Kidney capillary endothelial cell (primary cell): Measurements from ENCODE around the gene CNTNAP2.
"Not testable (repeated sequence)": the region's sequence is repeated elsewhere in the genome, so short reads cannot be mapped to it uniquely, and the experiment has no call there.

ENCODE experiments used
- DNase-seq: peaks from one replicate; pipeline ENCODE4 v3.0.0-alpha.2; 2018; ENCODE audit warnings: low spot score

Gene CNTNAP2

DNA sequence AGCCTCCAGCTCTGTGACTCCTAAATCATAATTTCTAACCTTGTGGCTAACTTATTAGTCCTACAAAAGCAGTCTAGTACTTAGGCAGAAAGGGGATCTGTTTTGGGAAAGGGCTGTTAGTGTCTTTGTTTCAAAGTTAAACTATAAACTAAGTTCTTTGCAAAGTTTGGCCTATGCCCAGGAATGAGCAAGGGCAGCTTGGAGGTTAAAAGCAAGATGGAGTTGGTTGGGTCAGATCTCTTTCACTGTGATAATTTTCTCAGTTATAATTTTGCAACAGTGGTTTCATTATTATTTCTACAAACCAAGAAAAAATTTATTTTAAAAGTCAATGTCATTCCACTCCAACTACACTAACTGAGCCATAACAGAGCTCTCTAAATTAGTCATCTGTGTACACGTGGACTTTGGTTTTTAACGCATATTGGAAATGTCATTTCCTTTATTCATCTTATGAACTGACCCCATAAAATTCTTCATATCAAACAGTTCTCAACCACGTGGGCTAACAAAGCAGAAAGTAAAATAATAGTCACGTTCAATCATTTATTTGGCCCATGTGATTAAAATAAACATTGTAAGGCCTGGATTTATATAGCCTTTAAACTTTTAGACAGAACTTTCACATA lies 2330.7 kb downstream of the CNTNAP2 start:
- no peak for DNase-seq

DNA sequence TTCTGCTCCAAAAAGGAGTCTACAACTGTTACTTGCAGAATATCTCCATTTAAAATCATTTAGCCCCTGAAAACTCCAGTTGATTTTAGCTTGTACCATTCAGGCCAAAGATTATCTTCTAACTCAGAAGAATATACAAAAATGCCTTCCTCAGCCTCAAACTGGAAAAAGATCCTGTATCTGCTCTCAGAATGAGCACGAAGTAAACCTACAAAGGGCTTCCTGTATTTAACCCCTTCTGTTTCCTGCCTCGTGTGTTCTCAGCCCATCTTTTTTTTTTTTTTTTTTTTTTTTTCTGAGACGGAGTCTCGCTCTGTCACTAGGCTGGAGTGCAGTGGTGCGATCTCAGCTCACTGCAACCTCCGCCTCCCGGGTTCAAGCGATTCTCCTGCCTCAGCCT lies 2334.9 kb downstream of the CNTNAP2 start:
- DNase-seq: not testable (repeated sequence)

DNA sequence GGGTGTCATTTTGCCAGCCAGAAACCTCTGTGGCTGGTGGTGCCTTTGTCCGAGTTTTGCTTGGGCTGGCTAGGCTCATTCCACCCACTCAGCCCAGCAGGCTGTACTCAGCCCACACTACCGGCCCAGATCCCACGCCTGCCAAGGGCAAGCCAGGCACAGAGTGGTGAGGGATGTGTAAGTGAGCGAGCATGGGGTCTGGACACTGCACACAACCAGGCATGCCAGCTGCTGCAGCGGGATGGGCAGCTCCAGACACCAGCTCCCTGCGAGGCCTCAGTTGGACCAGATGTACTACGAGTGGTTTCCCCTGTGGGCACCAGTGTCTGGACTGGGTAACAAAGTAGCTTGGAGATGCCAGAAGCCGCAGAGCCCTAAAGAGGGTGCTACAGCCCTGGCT lies 2339.8 kb downstream of the CNTNAP2 start:
- no peak for DNase-seq

DNA sequence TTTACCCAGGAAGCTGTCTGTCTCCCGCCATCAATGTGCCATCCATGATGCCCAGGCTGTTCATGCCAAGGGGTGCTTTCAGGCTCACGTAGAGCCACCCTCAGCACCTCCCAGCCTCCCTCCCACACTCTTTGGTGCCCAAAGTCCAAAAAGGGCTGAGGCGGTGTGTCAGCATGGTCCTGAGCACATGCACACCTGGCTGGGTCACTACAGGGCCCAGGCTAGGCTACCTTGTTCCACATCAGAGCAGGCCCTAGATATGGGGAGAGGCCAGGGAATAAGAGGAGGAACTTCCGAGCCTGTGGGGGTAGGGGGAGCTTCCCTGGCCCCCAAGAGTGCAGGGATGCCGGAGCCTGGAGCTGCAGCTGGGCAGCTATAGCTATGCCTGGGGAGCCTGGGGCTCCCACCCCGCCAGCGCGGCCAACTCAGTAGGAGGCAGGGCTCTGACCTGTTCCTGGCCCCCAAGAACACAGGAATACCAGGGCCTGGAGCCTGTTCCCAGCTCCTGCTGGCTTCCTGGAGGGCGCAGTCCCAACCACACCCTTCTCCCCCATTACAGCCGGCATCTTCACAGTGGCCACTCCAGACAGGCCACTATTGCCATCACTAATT lies 2340.8 kb downstream of the CNTNAP2 start:
- no peak for DNase-seq

DNA sequence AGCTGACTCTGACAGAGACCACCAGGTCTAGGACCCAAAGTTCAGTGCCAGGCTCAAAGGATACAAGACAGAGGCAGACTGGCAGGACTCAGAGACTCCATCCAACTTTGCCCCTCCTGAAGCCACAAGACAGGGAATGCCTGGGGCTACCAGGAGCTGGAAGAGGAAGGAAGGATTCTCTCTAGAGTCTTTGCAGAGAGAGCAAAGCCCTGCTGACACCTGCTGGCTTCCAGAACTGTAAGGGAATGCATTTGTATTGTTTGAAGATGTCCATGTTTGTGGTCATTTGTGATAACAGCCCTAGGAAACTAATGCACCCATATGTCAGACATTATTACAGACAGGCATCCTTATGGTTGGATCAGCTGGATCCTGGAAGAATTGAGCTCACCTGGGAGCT lies 2341.7 kb downstream of the CNTNAP2 start:
- DNase-seq: no peak

DNA sequence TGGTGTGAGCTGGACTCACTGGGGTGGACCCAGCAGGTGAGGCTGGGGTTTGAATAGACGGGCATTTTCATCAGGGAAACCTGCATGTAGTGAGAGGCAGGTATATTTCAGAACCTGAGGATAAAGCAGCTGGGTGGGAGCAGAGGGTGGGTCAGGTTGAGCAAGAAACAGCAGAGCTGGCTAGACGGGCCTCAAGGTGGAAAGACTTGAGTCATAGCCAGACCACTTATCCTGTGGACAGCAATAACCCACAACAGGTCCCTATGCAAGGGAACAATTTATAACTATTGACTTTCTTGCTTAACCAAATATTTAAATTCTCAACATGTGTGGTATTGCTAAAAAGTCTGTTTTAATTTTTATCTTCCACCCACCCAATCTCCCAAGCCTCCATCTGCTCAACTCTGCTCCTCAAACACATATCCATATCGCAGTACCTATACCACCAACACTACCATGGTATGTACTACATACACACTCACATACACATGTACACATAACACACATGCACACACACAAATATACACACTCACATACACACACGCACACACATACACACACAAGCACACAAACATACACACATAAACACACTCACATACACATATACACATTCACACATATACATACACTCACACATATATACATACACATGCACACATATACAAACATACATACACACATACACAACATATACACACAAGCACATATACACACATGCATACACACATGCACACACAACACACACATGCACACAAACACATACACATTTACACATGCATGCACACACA lies 2345.0 kb downstream of the CNTNAP2 start:
- DNase-seq: no peak

DNA sequence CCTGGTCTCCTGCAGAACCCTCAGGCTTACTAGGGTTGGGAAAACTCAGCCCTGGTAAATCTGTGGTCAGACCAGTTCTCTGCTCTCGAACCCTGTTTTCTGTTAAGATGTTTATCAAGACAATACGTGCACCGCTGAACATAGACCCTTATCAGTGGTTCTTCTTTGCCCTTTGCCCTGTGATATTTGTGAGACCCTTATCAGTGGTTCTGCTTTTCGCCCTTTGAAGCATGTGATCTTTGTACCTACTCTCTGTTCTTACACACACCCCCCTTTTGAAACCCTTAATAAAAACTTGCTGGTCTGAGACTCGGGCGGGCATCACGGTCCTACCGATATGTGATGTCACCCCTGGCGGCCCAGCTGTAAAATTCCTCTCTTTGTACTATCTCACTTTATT lies 2346.2 kb downstream of the CNTNAP2 start:
- not testable (repeated sequence) for DNase-seq

DNA sequence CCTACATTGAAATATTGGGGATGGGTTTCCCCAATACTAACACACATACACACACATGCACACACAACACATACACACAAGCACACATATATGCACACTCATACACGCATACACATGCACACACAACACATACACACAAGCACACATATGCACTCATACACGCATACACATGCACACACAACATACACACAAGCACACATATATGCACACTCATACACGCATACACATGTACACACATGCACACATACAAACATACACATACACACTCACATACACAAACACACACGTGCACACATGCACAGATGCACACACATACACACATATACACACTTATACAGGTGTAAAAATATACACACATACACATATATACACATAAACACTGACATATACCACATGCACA lies 2346.6 kb downstream of the CNTNAP2 start:
- DNase-seq: no peak

DNA sequence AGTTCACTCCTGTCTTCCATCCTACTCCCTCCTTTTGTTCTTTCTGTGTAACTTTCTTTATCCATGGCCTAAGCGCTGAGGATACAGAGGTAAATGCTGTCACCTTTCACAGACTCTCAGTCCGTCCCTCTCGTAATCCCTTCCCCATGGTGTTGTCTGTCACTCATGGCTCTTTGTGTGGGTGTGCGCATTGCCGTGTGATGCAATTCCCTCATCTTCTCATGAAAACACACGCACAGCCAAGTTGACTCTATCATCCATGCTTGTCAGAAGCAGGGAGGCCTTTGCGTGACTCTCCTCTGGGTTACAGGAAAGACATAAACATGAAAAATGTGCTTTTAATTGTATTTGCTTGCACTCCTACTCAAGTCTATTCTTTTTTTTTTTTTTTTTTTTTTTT lies 2348.3 kb downstream of the CNTNAP2 start:
- DNase-seq: no peak

DNA sequence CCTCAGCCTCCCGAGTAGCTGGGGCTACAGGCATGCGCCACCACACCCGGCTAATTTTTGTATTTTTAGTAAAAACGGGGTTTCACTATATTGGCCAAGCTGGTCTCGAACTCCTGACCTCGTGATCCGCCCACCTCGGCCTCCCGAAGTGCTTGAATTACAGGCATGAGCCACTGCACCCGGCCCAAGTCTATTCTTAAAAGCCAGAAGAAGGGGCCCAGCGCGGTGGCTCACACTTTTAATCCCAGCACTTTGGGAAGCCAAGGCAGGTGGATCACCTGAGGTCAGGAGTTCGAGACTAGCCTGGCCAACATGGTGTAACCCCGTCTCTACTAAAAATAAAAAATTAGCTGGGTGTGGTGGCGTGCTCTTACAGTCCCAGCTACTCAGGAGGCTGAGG lies 2348.8 kb downstream of the CNTNAP2 start:
- DNase-seq: not testable (repeated sequence)

DNA sequence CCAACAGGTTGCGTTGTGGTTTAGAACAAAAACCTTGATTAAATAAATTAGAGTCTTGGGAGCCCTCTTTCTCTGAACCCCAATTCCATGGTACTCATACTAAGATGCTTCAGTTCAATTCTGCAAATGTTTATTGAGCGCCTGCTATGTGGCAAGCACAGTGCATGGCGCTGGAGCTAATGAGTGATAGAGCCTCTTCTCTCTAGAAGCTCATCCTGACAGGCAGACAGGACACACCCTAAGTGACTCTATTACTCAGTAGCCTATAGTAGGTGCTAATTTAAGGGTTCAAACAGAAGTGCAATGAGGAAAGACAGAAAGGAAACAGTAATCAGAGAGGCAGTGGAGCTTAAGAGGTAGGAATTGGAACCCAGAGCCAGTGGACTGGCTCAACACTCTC lies 2349.5 kb downstream of the CNTNAP2 start:
- no peak for DNase-seq

DNA sequence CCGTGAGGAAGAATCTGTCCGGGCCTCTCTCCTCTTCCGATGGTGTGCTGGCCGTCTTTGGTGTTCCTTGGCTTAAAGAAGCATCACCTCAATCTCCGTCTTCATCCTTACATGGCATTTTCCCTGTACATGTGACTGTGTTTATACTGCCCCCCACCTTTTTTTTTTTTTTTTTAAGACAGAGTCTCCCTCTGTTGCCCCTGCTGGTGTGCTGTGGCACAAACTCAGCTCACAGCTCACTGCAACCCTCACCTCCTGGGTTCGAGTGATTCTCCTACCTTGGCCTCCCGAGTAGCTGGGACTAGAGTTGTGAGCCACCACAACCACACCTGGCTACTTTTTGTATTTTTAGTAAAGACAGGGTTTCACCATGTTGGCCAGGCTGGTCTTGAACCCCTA lies 2352.1 kb downstream of the CNTNAP2 start:
- no peak for DNase-seq
